GM12878 (cell line): ENCODE measurements around the gene FOXL3. TPM values are rescaled to one million over a fixed set of nuclear protein-coding genes. Genes with fewer than 3 reads are reported as not detected.

Source experiments
- ATAC-seq: fragments of 200-7000 bp; cut with Tn5 transposase; 3 replicates; pipeline ENCODE4 v1.9.1; 2020; ENCODE audit warnings: mild to moderate bottlenecking, moderate library complexity
- BruUV-seq: library from RNA; stranded (reverse); fragments of 400-500 nt; replicated peaks from 2 replicates; lab custom pipeline; 2021; lab: Mats Ljungman, UMichigan
- CTCF ChIA-PET: fragments of 300-600 bp; sonication (Branson Sonifier 250); formaldehyde crosslinking; extraction: SDS; loops from one replicate; lab custom pipeline; 2021; ENCODE audit warnings: inconsistent platforms; lab: Yijun Ruan, JAX
- POLR2A ChIA-PET: fragments of 350-600 bp; formaldehyde crosslinking; extraction: SDS; loops from one replicate; lab custom pipeline; 2021; ENCODE audit warnings: inconsistent platforms; lab: Charles Lee
- RAD21 ChIA-PET: fragments of 300-600 bp; sonication (Branson Sonifier 250); formaldehyde crosslinking; loops from one replicate; lab custom pipeline; 2023; ENCODE audit warnings: antibody characterized with exemption; ENCODE audit not compliant: unreplicated experiment; lab: Charles Lee
- SMC1A ChIA-PET: fragments of 300-600 bp; sonication (Branson Sonifier 250); formaldehyde crosslinking; loops from one replicate; lab custom pipeline; 2023; ENCODE audit not compliant: unreplicated experiment, uncharacterized antibody; lab: Charles Lee
- DNase-seq: peaks from one replicate; pipeline ENCODE4 v3.0.0-alpha.2; 2011; ENCODE audit warnings: low read depth, low spot score
- FAIRE-seq: peaks from 3 replicates; lab custom pipeline; 2011; peaks lifted over from hg19 to GRCh38; lab: Jason Lieb, UNC
- H2AFZ ChIP-seq: 2 replicates; pipeline ENCODE4 v1.6.0; 2011; ENCODE audit warnings: low read depth, low read length, control low read depth; ENCODE audit not compliant: control insufficient read depth
- H3K27ac ChIP-seq: 2 replicates; pipeline ENCODE4 v1.5.1; 2011; ENCODE audit warnings: control low read depth; ENCODE audit not compliant: control insufficient read depth, insufficient read depth
- H3K27me3 ChIP-seq, 2 experiments: replicated peaks in 1 of 2; 2 replicates each; pipeline versions ENCODE4 v1.6.0 to v1.6.1; 2011; ENCODE audit warnings: low read length in 1 of 2; ENCODE audit not compliant: control insufficient read depth in 2 of 2, insufficient read depth in 2 of 2
- H3K36me3 ChIP-seq, 2 experiments: 2 replicates each; pipeline ENCODE4 v1.5.1; 2011; ENCODE audit warnings: low read length in 1 of 2; ENCODE audit not compliant: control insufficient read depth in 2 of 2, insufficient read depth in 2 of 2
- H3K4me1 ChIP-seq: 2 replicates; pipeline ENCODE4 v1.6.1; 2011; ENCODE audit warnings: mild to moderate bottlenecking, low read length, moderate library complexity, mixed read lengths; ENCODE audit not compliant: control insufficient read depth, insufficient read depth
- H3K4me2 ChIP-seq: 2 replicates; pipeline ENCODE4 v1.6.0; 2011; ENCODE audit warnings: control low read depth; ENCODE audit not compliant: control insufficient read depth, insufficient read depth
- H3K4me3 ChIP-seq: fragments of 200-600 bp; sonication (generic); 2 replicates; pipeline ENCODE4 v1.5.1; 2016
- H3K79me2 ChIP-seq: 2 replicates; pipeline ENCODE4 v1.6.0; 2011; ENCODE audit warnings: low read length; ENCODE audit not compliant: control insufficient read depth, insufficient read depth
- H3K9ac ChIP-seq: 2 replicates; pipeline ENCODE4 v1.8.0; 2011; ENCODE audit warnings: low read length, control low read depth, mixed read lengths; ENCODE audit not compliant: control insufficient read depth, insufficient read depth
- H3K9me3 ChIP-seq: replicated peaks from 3 replicates; pipeline ENCODE4 v1.5.1; 2011; ENCODE audit warnings: mild to moderate bottlenecking, low read length; ENCODE audit not compliant: control insufficient read depth, insufficient read depth
- H4K20me1 ChIP-seq: 2 replicates; pipeline ENCODE4 v1.6.0; 2011; ENCODE audit not compliant: control insufficient read depth, insufficient read depth
- CHD4 ChIP-seq: fragments of 200-600 bp; sonication (generic); IDR thresholded peaks from 2 replicates; pipeline ENCODE4 v1.6.1; 2016; ENCODE audit warnings: mild to moderate bottlenecking
- FOXM1 ChIP-seq: IDR thresholded peaks from 2 replicates; pipeline ENCODE4 v1.6.1; 2012; ENCODE audit warnings: low read depth, mild to moderate bottlenecking, inconsistent platforms, low read length, moderate library complexity
- HDGF ChIP-seq: fragments of 450-650 bp; IDR thresholded peaks from 2 replicates; pipeline ENCODE4 v1.6.1; 2016; ENCODE audit warnings: antibody characterized with exemption
- NFIC ChIP-seq: IDR thresholded peaks from 2 replicates; pipeline ENCODE4 v1.6.1; 2012; ENCODE audit warnings: low read depth, mild to moderate bottlenecking, inconsistent platforms, low read length, moderate library complexity
- PML ChIP-seq: IDR thresholded peaks from 2 replicates; pipeline ENCODE4 v1.6.1; 2012; ENCODE audit warnings: low read length, inconsistent platforms
- RAD21 ChIP-seq: IDR thresholded peaks from 2 replicates; pipeline ENCODE4 v1.6.1; 2011; ENCODE audit warnings: mild to moderate bottlenecking, low read depth, low read length, moderate library complexity; ENCODE audit not compliant: insufficient read depth
- RELA ChIP-seq: fragments of 450-650 bp; IDR thresholded peaks from 2 replicates; pipeline ENCODE4 v1.8.0; 2014; ENCODE audit warnings: borderline replicate concordance; ENCODE audit not compliant: partially characterized antibody
- SUZ12 ChIP-seq: fragments of 200-600 bp; sonication (generic); IDR thresholded peaks from one replicate; pipeline ENCODE4 v1.6.1; 2018; ENCODE audit warnings: antibody characterized with exemption, mild to moderate bottlenecking; ENCODE audit not compliant: unreplicated experiment
- TAF1 ChIP-seq: IDR thresholded peaks from 2 replicates; pipeline ENCODE4 v1.6.1; 2011; ENCODE audit warnings: mild to moderate bottlenecking, low read depth, low read length, borderline replicate concordance
- WRNIP1 ChIP-seq: IDR thresholded peaks from 2 replicates; pipeline ENCODE4 v1.6.1; 2011; ENCODE audit warnings: low read depth, low read length, improper control_type of control experiment, borderline replicate concordance
- ZZZ3 ChIP-seq: IDR thresholded peaks from 2 replicates; pipeline ENCODE4 v1.6.1; 2011; ENCODE audit warnings: low read depth; ENCODE audit not compliant: control insufficient read depth, insufficient read length
- WGBS: methylation state at CpG from one replicate; pipeline ENCODE4 v1.1.6; 2016; ENCODE audit warnings: low lambda C conversion rate; ENCODE audit not compliant: insufficient replicate concordance, insufficient coverage; ENCODE audit errors: missing lambda C conversion rate; 5-methylcytosine and 5-hydroxymethylcytosine counted together
- in situ Hi-C: fragments of 300-500 bp; cut with MboI; formaldehyde crosslinking; loops from 9 replicates; pipeline ENCODE4 v1.14.3; 2018; ENCODE audit warnings: mixed read lengths
- intact Hi-C: fragments of 100-400 bp; cut with micrococcal nuclease; formaldehyde crosslinking; loops from one replicate; pipeline ENCODE4 v1.14.2; 2022; ENCODE audit not compliant: unreplicated experiment
- polyA plus RNA-seq, 11 experiments: library from polyadenylated mRNA; depleted of rRNA in 4 of 11; unstranded in 6 of 11; stranded (reverse) in 5 of 11; fragments of >200 nt; fragmentation: Nextera tagmentation in 4 of 11; fragmentation: Illumina TruSeq in 1 of 11; extraction: Ambion mirVana in 4 of 11; extraction: Trizol in 1 of 11; gene quantifications; 1 replicate in 1 of 11; 2 replicates in 10 of 11; pipeline versions ENCODE4 v1.2.1 to v1.2.3, GENCODE V29; 2011 to 2016; ENCODE audit warnings: inconsistent platforms in 2 of 11, missing spikeins in 2 of 11, low read depth in 1 of 11
- total RNA-seq, 4 experiments: library from RNA; depleted of rRNA in 3 of 4; stranded (reverse); fragments of >200 nt in 3 of 4; fragmentation: Illumina TruSeq in 1 of 4; extraction: Trizol in 1 of 4; gene quantifications; 2 replicates each; pipeline versions ENCODE4 v1.2.1 to v1.2.3, GENCODE V29; 2013 to 2021
- TF ChIP-seq, protein P1 (sequence below): IDR thresholded peaks from 2 replicates; pipeline ENCODE4 v1.6.1; 2012; ENCODE audit warnings: low read depth, low read length, improper control_type of control experiment
- TF ChIP-seq, protein P2 (sequence below): fragments of 450-650 bp; IDR thresholded peaks from 2 replicates; pipeline ENCODE4 v1.6.1; 2017; ENCODE audit warnings: low read depth, mild to moderate bottlenecking, moderate library complexity
- TF ChIP-seq, protein P3 (sequence below): fragments of 450-650 bp; IDR thresholded peaks from 2 replicates; pipeline ENCODE4 v1.6.1; 2017; ENCODE audit warnings: borderline replicate concordance
- TF ChIP-seq, protein P4 (sequence below): IDR thresholded peaks from 2 replicates; pipeline ENCODE4 v1.6.1; 2012; ENCODE audit warnings: low read depth, low read length, improper control_type of control experiment
- TF ChIP-seq, protein P5 (sequence below): IDR thresholded peaks from 2 replicates; pipeline ENCODE4 v1.6.1; 2011; ENCODE audit warnings: low read depth, mild to moderate bottlenecking, low read length, moderate library complexity, borderline replicate concordance; ENCODE audit errors: extremely low read depth
- TF ChIP-seq, protein P6 (sequence below): fragments of 450-650 bp; IDR thresholded peaks from 2 replicates; pipeline ENCODE4 v1.6.1; 2014; ENCODE audit warnings: mild to moderate bottlenecking

FOXL3 gene
- total and polyA plus RNA-seq, 10 of the 15 experiments (the other 5 are each of a cell fraction or from before 2014, with no cell fraction given) = not detected

DNA sequence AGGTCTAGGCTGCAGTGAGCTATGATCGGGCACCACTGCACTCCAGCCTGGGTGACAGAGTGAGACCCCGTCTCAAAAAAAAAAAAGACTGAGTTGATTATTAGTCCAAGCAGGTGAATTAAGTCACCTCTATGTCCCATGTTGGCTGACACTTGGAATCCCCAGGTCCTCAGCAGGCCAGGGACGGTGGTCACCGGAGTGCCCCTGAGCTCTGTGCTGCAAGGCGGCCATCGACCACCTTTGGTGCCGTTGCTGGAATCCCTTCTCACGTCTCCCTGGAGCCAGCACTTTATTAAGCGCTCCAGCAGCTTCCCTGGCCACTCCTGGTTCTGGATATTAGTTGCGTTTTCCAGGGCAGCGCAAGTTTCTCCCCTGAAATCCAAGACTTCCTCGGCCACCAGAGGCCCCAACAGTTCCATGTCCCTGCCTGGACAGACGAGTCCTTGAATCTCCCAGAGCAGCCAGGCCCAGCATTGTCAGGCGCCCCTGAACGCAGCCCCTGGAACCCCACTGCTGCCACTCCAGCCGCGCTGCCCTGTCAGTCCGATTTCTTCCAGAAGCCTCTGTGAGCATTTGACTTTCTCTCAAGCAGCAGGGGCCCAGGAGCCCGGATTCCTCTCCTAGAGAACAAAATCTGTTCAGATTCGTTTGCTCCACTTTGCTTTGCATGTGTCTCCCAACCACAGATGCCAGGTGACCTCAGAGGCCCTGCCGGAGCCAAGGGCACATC, 38.4 kb upstream of the FOXL3 start:
- TF ChIP-seq, protein P1, sequence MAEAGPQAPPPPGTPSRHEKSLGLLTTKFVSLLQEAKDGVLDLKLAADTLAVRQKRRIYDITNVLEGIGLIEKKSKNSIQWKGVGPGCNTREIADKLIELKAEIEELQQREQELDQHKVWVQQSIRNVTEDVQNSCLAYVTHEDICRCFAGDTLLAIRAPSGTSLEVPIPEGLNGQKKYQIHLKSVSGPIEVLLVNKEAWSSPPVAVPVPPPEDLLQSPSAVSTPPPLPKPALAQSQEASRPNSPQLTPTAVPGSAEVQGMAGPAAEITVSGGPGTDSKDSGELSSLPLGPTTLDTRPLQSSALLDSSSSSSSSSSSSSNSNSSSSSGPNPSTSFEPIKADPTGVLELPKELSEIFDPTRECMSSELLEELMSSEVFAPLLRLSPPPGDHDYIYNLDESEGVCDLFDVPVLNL = no peak
- TF ChIP-seq TAF1 = no peak
- no peak for TF ChIP-seq FOXM1
- no peak for TF ChIP-seq RELA
- TF ChIP-seq, protein P2, sequence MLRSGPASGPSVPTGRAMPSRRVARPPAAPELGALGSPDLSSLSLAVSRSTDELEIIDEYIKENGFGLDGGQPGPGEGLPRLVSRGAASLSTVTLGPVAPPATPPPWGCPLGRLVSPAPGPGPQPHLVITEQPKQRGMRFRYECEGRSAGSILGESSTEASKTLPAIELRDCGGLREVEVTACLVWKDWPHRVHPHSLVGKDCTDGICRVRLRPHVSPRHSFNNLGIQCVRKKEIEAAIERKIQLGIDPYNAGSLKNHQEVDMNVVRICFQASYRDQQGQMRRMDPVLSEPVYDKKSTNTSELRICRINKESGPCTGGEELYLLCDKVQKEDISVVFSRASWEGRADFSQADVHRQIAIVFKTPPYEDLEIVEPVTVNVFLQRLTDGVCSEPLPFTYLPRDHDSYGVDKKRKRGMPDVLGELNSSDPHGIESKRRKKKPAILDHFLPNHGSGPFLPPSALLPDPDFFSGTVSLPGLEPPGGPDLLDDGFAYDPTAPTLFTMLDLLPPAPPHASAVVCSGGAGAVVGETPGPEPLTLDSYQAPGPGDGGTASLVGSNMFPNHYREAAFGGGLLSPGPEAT = no peak
- no peak for TF ChIP-seq PML
- TF ChIP-seq, protein P3, sequence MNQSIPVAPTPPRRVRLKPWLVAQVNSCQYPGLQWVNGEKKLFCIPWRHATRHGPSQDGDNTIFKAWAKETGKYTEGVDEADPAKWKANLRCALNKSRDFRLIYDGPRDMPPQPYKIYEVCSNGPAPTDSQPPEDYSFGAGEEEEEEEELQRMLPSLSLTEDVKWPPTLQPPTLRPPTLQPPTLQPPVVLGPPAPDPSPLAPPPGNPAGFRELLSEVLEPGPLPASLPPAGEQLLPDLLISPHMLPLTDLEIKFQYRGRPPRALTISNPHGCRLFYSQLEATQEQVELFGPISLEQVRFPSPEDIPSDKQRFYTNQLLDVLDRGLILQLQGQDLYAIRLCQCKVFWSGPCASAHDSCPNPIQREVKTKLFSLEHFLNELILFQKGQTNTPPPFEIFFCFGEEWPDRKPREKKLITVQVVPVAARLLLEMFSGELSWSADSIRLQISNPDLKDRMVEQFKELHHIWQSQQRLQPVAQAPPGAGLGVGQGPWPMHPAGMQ = no peak
- no peak for TF ChIP-seq SUZ12
- TF ChIP-seq, protein P4, sequence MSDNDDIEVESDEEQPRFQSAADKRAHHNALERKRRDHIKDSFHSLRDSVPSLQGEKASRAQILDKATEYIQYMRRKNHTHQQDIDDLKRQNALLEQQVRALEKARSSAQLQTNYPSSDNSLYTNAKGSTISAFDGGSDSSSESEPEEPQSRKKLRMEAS = no peak
- TF ChIP-seq, protein P5, sequence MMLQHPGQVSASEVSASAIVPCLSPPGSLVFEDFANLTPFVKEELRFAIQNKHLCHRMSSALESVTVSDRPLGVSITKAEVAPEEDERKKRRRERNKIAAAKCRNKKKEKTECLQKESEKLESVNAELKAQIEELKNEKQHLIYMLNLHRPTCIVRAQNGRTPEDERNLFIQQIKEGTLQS = no peak
- TF ChIP-seq HDGF = no peak
- no peak for TF ChIP-seq NFIC
- no peak for TF ChIP-seq ZZZ3
- no peak for TF ChIP-seq RAD21
- no peak for TF ChIP-seq CHD4
- TF ChIP-seq, protein P6, sequence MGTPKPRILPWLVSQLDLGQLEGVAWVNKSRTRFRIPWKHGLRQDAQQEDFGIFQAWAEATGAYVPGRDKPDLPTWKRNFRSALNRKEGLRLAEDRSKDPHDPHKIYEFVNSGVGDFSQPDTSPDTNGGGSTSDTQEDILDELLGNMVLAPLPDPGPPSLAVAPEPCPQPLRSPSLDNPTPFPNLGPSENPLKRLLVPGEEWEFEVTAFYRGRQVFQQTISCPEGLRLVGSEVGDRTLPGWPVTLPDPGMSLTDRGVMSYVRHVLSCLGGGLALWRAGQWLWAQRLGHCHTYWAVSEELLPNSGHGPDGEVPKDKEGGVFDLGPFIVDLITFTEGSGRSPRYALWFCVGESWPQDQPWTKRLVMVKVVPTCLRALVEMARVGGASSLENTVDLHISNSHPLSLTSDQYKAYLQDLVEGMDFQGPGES = no peak
- TF ChIP-seq WRNIP1 = no peak
- Histone ChIP-seq H3K27me3 (no peaks in the 10 kb centered on the region), H3K9ac (no peak overlapping the region), H3K4me1 (no peaks in the 10 kb centered on the region), H3K9me3 (no peaks in the 10 kb centered on the region; the same call in 2 of the 3 replicates), H3K36me3 (no peaks in the 10 kb centered on the region), H3K27ac (no peak overlapping the region), H3K79me2 (no peaks in the 10 kb centered on the region), H2AFZ (no peak overlapping the region), H4K20me1 (no peaks in the 10 kb centered on the region), H3K4me3 (no peak overlapping the region), H3K4me2 (no peak overlapping the region)
- FAIRE-seq (no peak), ATAC-seq (no peak), DNase-seq (no peak)
- POLR2A ChIA-PET = no interaction called here
- intact Hi-C loops (no loop called here), in situ Hi-C loops (no loop called here)
- SMC1A ChIA-PET = no interaction called here
- RAD21 ChIA-PET = no interaction called here
- 54% methylated on average over 18 of the region's 21 CpGs for WGBS
- CTCF ChIA-PET = no interaction called here
- BruUV-seq = no TSS peak
